Ovary (tissue), 3 donors: ENCODE measurements around the gene TBC1D24.

Source experiments
- POLR2A ChIP-seq: fragments of 450-650 bp; IDR thresholded peaks from one replicate; pipeline ENCODE4 v1.6.1; 2017; ENCODE audit warnings: antibody characterized with exemption, mild to moderate bottlenecking, moderate library complexity
- TF ChIP-seq, protein P1 (sequence below), 3 donors: fragments of 450-650 bp in 2 of 3; fragments of 200-600 bp in 1 of 3; IDR thresholded peaks; one replicate each; pipeline versions ENCODE4 v1.5.1 to v1.8.0; 2016 to 2022; ENCODE audit warnings: antibody characterized with exemption in 3 of 3, mild to moderate bottlenecking in 1 of 3
- donor health status: DM: no; HTN: no; CAD: no.

DNA sequence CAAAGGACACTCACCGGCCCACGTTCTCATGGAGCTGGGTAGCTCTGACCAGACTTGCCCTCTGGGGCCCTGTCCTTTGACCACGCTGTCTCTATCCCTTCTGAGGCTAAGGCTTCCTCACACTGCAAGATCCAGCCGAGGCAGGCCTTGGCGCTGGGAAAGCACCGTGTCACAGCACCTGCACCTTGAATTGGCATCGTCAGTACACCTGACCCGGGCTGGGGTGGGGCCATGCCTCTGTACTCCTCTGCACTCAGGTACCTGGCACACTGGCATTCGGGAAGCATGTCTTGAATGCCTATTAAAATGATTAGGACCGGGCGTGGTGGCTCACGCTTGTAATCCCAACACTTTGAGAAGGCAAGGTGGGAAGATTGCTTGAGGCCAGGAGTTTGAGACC, 6.0 kb downstream of the TBC1D24 start:
- TF ChIP-seq, protein P1, sequence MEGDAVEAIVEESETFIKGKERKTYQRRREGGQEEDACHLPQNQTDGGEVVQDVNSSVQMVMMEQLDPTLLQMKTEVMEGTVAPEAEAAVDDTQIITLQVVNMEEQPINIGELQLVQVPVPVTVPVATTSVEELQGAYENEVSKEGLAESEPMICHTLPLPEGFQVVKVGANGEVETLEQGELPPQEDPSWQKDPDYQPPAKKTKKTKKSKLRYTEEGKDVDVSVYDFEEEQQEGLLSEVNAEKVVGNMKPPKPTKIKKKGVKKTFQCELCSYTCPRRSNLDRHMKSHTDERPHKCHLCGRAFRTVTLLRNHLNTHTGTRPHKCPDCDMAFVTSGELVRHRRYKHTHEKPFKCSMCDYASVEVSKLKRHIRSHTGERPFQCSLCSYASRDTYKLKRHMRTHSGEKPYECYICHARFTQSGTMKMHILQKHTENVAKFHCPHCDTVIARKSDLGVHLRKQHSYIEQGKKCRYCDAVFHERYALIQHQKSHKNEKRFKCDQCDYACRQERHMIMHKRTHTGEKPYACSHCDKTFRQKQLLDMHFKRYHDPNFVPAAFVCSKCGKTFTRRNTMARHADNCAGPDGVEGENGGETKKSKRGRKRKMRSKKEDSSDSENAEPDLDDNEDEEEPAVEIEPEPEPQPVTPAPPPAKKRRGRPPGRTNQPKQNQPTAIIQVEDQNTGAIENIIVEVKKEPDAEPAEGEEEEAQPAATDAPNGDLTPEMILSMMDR (IDR thresholded peaks at IDR 0.05): no peak
- no peak for TF ChIP-seq POLR2A
